ENCODE data around the gene ZNF182.
A peak's percentile ranks its signal among the peaks of the same experiment; 100 is the strongest.
"Not testable (repeated sequence)": the region's sequence is repeated elsewhere in the genome, so short reads cannot be mapped to it uniquely, and the experiment has no call there.

Gene ZNF182

DNA sequence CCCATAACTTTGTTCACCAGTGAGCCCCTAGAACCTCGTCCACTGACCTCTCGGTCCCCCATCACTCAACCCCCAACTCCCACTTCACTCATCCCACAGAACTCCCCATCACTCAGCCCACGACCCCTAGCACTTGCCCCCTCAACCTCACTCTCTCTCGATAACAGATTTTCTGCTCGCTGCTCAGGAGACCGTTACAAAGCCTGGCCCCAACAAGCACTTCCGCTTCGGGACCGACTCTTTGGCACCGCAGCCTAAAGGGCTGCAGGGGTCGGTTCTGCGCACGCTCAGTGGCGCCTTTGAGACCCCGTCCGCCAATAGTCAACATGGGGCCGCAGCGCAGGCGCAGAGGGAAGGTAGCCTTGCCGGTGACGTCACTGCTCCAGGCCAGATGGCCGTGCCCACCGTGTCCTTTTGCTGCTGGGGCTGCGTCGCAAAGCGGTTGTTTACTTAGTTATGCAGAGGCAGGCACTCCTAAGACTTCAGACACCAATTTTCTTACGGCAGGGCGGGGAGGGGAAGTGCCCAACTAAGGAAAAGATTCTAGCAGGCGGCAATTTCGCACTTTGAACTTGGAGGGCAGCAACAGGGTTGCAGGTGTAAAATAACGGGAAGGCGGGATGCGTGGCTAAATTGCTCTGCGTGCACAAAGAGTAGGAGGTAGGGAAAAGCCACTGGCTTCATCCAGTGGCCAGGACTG, at the start of gene ZNF182:
ZNF182 (minus strand) TSS at position 232 of the 700 bp plus-strand sequence. CDS start 1,380 bp downstream, outside the sequence.
- peak; percentile 47 for DNase-seq

- DNase-seq = no peak
These were observed 43.1 kb upstream of the ZNF182 start for GRCh38 chrX:48046846-48047245.

DNA sequence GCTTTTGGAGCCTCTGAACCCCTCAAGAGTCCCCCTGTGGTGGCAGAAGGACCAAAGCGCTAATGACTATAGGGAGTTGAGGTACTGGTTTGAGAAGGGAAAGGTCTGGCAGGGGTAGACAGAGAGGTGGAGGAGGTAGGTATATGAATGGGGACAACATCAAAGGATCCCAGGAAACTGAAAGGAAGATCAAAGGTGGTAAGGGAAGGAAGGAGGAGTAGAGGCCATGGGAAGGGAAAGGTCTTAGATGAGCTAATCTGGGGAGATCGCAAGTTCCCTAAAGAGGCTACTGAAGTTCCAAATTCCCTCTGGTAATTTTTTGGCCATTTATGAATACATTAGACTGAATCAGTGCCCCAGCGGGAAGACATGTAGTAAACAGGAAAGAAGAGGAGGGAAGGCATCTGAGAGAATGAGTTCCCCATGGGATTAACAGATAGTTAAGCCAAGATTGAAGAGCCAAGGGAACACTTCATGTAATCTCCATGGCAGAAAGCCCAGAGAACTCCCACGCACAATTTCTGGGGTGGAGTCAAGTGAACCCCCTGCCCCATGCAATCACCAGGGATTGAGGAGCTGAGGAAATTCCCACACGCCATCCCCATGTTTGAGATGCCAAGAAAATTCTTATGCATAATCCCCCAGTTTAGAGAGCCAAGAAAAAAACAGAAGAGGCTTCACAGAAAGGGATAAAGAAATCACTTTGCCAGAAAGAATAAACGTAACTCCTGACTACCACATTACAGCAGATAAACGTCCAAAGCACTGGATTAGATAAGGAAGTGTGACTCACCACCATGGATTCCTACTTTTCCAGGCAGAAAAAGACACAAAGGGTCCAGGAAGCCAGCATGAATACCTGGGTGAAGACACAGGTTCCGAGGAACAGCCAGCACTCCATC, 41.9 kb upstream of the ZNF182 start:
- no peak for DNase-seq

DNA sequence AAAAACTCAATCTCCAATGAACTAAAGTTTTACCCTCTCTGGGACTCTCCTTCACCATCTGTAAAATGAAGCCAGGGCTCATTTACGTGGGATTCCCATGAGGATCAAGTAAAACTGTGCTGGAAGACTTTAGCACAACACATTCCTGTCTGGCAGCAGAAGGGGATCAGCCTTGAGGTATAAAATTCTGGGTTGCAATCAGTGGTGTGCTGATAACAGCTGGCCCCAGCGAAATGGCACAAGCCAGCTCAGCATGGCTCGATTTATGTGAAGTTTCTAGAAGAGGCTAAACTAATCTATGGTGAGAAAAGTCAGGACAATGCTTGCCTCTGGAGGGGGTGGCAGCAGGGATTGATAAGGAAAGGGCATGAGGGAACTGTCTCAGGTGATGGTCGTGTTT, 39.3 kb upstream of the ZNF182 start:
- no peak for DNase-seq

GRCh38 chrX:48035891-48036290, 32.1 kb upstream of the ZNF182 start:
- no peak for DNase-seq

GRCh38 chrX:48030641-48031173, 26.9 kb upstream of the ZNF182 start:
- DNase-seq = not testable (repeated sequence)

- DNase-seq = no peak
These were observed 26.4 kb upstream of the ZNF182 start for GRCh38 chrX:48030237-48030636.

DNA sequence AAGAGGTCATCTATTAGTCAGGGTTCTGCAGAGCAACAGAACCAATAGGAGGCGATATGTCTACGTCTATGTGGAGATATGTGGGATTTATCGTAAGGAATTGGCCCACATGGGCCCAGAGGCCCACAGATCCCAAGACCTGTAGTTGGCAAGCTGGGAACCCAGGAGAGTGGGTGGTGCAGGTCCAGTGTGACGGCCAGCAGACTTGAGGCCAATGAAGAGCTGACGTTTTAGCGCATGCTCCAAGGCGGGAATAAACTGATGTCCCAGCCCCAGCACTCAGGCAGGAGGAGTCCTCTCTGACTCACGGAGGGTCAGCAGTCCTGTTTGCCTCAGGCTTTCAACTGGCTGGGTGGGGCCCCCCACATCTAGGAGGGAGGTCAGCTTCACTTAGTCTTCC, 24.3 kb upstream of the ZNF182 start:
- no peak for DNase-seq

DNA sequence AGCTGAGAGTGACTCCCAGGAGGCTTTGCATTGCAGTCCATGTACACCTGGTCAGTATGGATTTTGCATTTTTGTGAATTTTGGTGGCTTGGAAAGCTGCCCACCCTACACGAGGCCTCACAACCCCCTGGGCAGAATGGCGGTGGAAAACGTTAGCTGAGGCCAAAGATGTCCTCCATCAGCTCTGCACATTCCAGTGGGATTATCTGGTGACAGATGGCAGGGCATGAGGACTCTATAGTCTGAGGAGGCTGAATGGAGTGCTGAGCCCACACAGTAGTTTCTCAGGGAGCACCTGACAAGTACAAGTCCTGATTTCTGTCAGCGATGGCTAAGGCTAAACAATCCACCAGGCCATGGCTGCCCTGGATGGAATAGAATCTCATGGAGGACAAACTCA, 23.8 kb upstream of the ZNF182 start:
- not testable (repeated sequence) for DNase-seq

DNA sequence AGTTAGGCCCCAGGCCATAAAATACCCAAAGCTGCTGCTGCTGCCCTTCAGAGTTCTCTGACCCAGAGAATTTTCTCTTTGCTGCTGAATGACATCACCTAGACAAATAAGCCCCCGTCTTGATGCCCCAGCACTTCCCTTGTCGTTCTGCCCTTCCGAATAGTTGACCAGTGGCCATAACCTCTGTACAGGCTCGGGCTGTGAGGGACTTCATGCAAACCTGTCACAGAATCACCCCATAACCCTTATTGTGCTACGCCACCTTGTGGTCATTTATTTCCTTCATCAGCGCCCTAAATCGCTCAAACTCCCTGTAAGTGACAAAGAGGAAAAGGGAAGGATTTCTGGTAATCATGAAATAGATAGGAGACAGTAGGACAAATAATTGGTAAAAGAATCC, 21.8 kb upstream of the ZNF182 start:
- DNase-seq = no peak

DNA sequence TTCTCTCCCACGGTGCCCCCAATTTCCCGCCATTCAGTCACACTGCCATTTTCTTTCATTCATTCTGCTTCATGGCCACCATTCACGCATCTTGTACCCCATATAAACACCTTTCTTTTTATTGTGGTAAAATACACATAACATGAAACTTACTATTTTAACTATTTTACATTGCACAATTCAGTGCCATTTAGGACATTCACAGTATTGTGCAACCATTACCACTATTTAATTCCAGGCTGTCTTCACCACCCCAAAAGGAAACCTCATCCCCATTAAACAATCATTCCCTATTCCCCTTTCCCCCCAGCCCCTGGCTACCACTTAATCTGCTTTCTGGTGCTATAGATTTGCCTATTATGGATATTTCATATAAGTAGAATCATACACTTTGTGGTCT, 18.9 kb upstream of the ZNF182 start:
- DNase-seq = no peak

- no peak for DNase-seq
These were observed 18.3 kb upstream of the ZNF182 start for GRCh38 chrX:48022100-48022499.

- DNase-seq = no peak
These were observed 17.5 kb upstream of the ZNF182 start for GRCh38 chrX:48021026-48021900.

DNA sequence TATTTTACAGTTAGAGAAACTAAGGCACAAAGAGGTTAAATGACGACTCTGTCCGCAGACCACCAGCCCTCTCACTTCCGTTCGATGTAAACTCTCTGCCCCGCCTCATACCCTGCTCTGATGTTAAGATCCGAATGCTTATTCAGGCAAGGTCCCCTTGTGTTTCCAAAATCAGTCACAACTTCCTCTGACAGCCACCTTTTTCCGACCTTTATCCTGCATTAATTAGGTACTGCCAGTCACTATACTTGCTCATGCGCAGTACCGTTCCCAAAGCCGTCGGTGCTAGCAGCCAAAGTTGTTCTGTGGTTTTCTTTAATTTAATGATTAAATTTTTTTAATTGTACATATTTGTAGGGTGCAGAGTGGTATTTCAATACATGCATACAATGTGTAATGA, 16.7 kb upstream of the ZNF182 start:
- not testable (repeated sequence) for DNase-seq

GRCh38 chrX:48019892-48020291, 16.1 kb upstream of the ZNF182 start:
- not testable (repeated sequence) for DNase-seq

- not testable (repeated sequence) for DNase-seq
These were observed 13.0 kb upstream of the ZNF182 start for GRCh38 chrX:48016583-48017310.

- not testable (repeated sequence) for DNase-seq
These were observed 5.7 kb upstream of the ZNF182 start for GRCh38 chrX:48009445-48009960.

DNA sequence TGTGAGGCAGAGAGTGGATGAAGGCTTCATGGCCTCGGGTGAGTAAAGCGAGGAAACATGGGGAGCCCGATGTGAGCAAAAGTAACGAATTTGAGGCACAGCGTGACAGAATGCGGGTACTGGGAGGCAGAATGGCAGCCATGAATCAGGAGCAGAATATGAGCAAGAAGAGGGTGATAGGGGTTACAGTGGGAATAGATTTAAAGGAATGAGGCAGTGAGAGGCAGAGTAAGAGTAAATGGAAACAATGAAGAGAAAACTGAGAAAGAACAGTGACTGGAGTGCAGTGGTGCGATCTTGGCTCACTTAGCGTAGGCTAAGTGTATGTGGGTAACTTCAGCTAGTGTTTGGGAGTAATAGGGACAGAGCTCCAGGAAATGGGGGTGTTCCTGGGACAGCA, 2.9 kb upstream of the ZNF182 start, which contains the start of gene SPACA5:
SPACA5 (plus strand) TSS at position 301 of the 400 bp plus-strand sequence. CDS start 815 bp downstream, outside the sequence.
- DNase-seq = not testable (repeated sequence)

- DNase-seq = no peak
These were observed 427 bp downstream of the ZNF182 start for GRCh38 chrX:48003367-48003757.

GRCh38 chrX:48002929-48003328, 860 bp downstream of the ZNF182 start:
- no peak for DNase-seq

- no peak for DNase-seq
These were observed 1.5 kb downstream of the ZNF182 start for GRCh38 chrX:48002319-48002718.

DNA sequence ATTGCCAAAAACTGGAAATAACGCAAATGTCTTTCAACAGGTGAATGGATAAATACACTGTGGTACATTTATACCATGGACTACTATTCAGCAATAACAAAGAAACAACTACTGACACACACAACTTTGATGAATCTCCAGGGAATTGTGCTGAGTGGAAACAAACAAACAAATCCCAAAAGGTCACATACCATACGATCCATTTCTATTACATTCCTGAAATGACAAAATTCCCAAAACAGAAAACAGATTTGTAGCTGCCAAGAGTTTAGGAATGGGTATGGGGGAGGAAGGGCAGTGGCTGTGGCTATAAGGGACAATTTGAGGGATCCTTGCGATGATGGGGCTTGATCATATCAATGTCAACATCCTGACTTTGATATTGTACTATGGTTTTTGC, 2.5 kb downstream of the ZNF182 start:
- DNase-seq = no peak

Measured in SIG-M5 (cell line).